ENCODE data around the gene NCOA7. TPM values are rescaled to one million over a fixed set of nuclear protein-coding genes. Genes with fewer than 3 reads are reported as not detected.

NCOA7 gene
- 26.1 and 33.4 TPM in 2 replicates for total RNA-seq (2014; rRNA removed; shearing (Covaris generic))

GRCh38 chr6:125790358-125791150 lies at the start of gene NCOA7:
Gene NCOA7, plus strand, starts transcription at chr6:125790960. Its CDS starts 24,395 bp downstream, at chr6:125815355.
- peak; percentile 30 for DNase-seq (ENCODE audit: low spot score)

DNA sequence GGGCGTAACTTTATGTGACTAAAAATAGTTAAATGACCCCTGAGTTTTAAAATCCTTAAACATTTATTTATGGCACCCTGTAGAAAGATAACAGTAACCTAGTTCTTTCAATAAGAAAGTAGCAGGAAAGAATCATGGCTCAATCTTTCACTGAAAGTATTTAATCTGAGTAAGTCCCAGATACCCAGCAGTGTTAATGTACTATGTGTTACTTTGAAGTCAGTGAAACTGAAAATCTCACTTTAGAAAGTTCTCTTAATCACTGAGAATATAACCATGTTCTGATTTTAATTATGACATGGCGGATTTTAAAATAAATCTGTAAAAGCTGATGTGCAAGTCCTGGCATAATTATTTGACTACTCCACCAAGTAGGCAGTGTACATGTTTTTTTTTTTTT lies 49.4 kb upstream of the NCOA7 start:
- DNase-seq (ENCODE audit: low spot score) = no peak

GRCh38 chr6:125742024-125742423 lies 48.7 kb upstream of the NCOA7 start:
- DNase-seq (ENCODE audit: low spot score) = no peak

GRCh38 chr6:125742464-125743120 lies 48.2 kb upstream of the NCOA7 start:
- DNase-seq (ENCODE audit: low spot score) = no peak

- DNase-seq (ENCODE audit: low spot score) = no peak
Measured at GRCh38 chr6:125743604-125744003, 47.2 kb upstream of the NCOA7 start.

DNA sequence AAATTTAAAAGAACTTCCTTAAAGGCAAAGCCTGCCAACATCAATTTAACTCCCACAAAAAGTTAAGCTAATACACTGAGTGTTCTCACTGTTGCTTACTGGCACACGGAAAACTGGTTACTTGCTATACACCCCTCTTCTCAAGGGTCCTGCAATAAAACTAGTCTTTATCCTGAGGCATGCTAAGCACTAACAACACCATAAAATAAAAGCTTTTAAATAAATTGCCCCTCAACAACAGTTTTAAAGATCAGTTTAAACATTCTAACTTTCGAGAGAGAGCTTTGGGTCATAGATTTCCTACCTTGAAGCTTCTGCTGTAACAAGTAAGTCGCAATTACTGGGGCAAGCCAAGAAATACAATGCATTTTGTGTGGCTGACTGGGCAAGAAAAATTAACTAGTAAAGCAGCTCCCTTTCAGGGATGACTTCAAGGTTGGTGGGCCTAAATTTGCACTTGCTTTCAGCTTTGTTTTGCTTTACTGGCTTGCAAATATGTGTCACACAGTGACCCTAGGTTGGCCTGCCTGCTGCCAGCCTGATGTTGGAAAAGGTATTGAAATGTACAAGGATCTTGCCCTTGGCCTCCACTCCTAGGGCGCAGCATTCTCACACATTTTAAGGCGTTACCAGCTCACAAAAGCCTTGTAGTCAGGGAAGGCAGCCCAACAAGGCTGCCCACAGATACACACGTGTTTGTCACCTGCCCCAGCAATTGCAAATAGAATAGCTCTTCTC lies 45.3 kb upstream of the NCOA7 start:
- DNase-seq (ENCODE audit: low spot score) = no peak

DNA sequence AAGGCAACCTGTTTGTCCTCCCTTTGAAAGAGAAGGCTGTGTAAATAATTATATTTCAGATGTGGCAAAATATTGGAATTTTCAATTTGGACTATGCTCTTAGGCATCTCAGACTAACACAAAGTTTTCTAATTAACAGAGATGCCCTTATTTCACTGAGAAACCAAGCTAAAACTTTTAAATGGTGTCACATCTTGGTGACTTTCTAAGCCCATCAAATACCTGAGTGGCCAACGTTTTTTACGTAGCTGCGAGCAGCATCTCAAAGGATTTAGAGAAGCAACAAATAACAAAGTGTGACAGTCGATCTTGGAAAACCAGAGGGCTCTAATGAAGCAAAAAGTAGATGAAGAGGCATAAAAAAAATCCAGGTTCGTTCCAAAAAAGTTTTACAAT lies 44.7 kb upstream of the NCOA7 start:
- DNase-seq (ENCODE audit: low spot score) = no peak

- peak; percentile 21 for DNase-seq (ENCODE audit: low spot score)
Measured at GRCh38 chr6:125746731-125747588, 43.8 kb upstream of the NCOA7 start.

GRCh38 chr6:125747589-125748405 lies 43.0 kb upstream of the NCOA7 start:
- DNase-seq (ENCODE audit: low spot score) = no peak

- DNase-seq (ENCODE audit: low spot score) = no peak
Measured at GRCh38 chr6:125748406-125749172, 42.2 kb upstream of the NCOA7 start.

GRCh38 chr6:125749173-125749864 lies 41.4 kb upstream of the NCOA7 start, which contains the start of gene HEY2:
Gene HEY2, plus strand, starts transcription at chr6:125749632. Its CDS starts 145 bp downstream, at chr6:125749777.
- DNase-seq (ENCODE audit: low spot score) = peak; percentile 70

GRCh38 chr6:125749865-125750691 lies 40.7 kb upstream of the NCOA7 start:
- no peak for DNase-seq (ENCODE audit: low spot score)

DNA sequence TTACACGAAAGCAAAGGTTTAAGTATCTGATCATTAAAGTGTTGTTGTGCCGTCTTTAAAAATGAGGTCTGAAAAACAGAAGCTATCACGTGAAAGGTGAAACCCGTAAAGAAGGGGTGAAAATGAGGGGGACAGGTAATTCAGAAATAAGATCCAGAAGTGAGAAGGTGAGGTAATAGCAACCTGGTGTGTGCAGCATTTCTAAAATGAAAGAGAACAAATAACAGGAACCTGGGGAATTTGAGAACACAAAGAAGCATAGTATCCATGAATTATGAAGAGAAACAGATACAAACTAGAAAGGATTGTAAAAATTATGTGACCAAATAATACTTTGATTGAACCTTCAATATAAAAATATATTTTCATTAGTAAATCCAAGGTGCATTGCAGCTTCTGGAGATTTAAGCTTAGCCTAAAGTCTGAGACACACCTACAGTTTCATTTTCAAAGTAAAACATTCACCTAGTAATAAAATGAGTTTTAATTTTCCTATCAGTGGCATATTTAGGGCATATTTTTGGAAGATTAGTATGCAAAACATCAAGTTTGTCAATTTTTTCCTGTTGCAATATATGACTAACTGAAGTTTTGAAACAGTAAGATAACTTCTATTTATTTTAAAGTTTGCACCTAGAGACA lies 39.9 kb upstream of the NCOA7 start:
- DNase-seq (ENCODE audit: low spot score) = no peak

- DNase-seq (ENCODE audit: low spot score) = no peak
Measured at GRCh38 chr6:125751334-125751916, 39.3 kb upstream of the NCOA7 start.

DNA sequence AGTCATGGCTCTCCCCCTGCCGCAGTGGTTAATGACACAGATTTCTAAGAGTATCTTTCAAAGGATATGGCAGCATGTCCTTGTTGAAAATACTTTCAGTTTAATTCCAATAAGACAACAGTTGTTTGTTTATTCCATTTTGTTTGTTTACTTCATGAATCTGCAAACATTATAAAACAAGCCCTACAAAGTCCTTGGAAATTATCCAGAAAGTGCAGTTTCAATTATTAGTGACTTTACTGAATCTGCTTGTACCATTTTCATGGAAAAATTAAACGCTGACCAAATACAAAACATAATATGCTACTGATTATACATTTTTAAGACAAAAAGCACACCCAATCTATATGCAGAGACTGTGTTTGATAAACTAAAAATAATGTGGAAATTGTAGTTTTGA lies 38.0 kb upstream of the NCOA7 start:
- DNase-seq (ENCODE audit: low spot score) = no peak

- DNase-seq (ENCODE audit: low spot score) = no peak
Measured at GRCh38 chr6:125753218-125753936, 37.4 kb upstream of the NCOA7 start.

DNA sequence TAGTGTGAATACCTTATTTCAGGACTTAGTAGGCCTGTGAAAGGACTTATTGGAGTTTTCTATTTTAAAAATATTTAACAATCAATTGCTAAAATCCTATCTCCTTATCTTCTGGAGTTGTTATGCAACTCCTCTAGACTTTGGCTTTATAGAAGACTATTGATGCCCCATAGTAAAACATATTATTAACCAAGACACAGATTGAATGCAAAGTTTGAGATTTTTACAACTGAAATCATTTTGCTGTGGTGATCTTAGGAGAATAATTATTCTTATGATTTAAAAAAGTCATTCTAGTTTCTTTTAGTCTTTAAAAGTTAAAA lies 36.9 kb upstream of the NCOA7 start:
- DNase-seq (ENCODE audit: low spot score) = no peak

All from H4 (cell line).